ENCODE results near the gene LNP1. TPM values are rescaled to one million over a fixed set of nuclear protein-coding genes. Genes with fewer than 3 reads are reported as not detected.
"Not testable (repeated sequence)": the region's sequence is repeated elsewhere in the genome, so short reads cannot be mapped to it uniquely, and the experiment has no call there.

The LNP1 gene
- total and polyA plus RNA-seq, 2 of the 8 experiments (the other 6 are each of a cell fraction or from before 2014, with no cell fraction given), result 6.6 to 8.7 TPM

- FAIRE-seq, result no peak
- CTCF ChIA-PET (ENCODE audit: partially characterized antibody), result no interaction called here
Measured at GRCh38 chr3:100443690-100444089, 42.4 kb downstream of the LNP1 start.

GRCh38 chr3:100447067-100447466, 45.7 kb downstream of the LNP1 start:
- H3K56ac ChIP-seq (replicated peaks; ENCODE audit: insufficient read length, low read depth, low read length); POLR2A ChIA-PET (ENCODE audit: partially characterized antibody); H2BK15ac ChIP-seq (ENCODE audit: low read length); H4K8ac ChIP-seq (ENCODE audit: extremely low read depth, insufficient read depth, low read length); H2BK5ac ChIP-seq (ENCODE audit: low read depth, low read length); H2BK20ac ChIP-seq (ENCODE audit: low read length); H2AFZ ChIP-seq (ENCODE audit: low read length); H4K20me1 ChIP-seq (replicated peaks in 1 of 2; ENCODE audit: control insufficient read depth in 1 of 2, insufficient read depth in 2 of 2, low read length in 2 of 2); H2BK12ac ChIP-seq (ENCODE audit: low read depth, low read length); H2BK120ac ChIP-seq (replicated peaks; ENCODE audit: low read depth, low read length); H3K79me2 ChIP-seq (ENCODE audit: control insufficient read depth in 1 of 2, insufficient read depth in 2 of 2, low read length in 2 of 2); H3K9ac ChIP-seq (replicated peaks in 1 of 4; ENCODE audit: extremely low read depth in 1 of 4, low read depth in 3 of 4, low read length in 3 of 4); H3K23ac ChIP-seq (ENCODE audit: insufficient read length); H3K4me2 ChIP-seq (ENCODE audit: insufficient read depth in 1 of 2, low read depth in 2 of 2, low read length in 2 of 2); FAIRE-seq; H4K5ac ChIP-seq (ENCODE audit: insufficient read length, low read depth, low read length); DNase-seq (ENCODE audit: low read depth in 1 of 2, low spot score in 2 of 2); H4K91ac ChIP-seq (replicated peaks; ENCODE audit: insufficient read length, low read length); H3K36me3 ChIP-seq (ENCODE audit: control insufficient read depth in 2 of 4, insufficient read depth in 4 of 4, low read length in 3 of 4); H3K23me2 ChIP-seq (ENCODE audit: low read depth, low read length); H3K18ac ChIP-seq (ENCODE audit: extremely low read depth, low read length); H3K27ac ChIP-seq (ENCODE audit: low read depth, low read length); H3K4me1 ChIP-seq (replicated peaks in 1 of 4; ENCODE audit: control insufficient read depth in 3 of 4, insufficient read depth in 4 of 4, low read length in 3 of 4); H3K27me3 ChIP-seq (replicated peaks in 1 of 4; ENCODE audit: control insufficient read depth in 3 of 4, extremely low read depth in 1 of 4, insufficient read depth in 3 of 4, low read length in 3 of 4); H3K14ac ChIP-seq (ENCODE audit: insufficient read length); H3K4ac ChIP-seq (replicated peaks; ENCODE audit: insufficient read length, low read depth, low read length); H2AK5ac ChIP-seq (ENCODE audit: low read depth, low read length); H3K79me1 ChIP-seq (ENCODE audit: low read depth, low read length); H3K4me3 ChIP-seq (ENCODE audit: extremely low read depth in 1 of 4, insufficient read depth in 2 of 4, low read depth in 3 of 4, low read length in 4 of 4): not testable (repeated sequence)
- H3K9me3 ChIP-seq (ENCODE audit: insufficient read depth in 2 of 2, low read depth in 1 of 2, low read length in 1 of 2), result peaks cover 4 to 24% of the 10 kb centered on the region in 2 experiments
- WGBS, 2 experiments (ENCODE audit: extremely low coverage in 1 of 2, insufficient coverage in 1 of 2, insufficient read length in 1 of 2, insufficient replicate concordance in 2 of 2, low coverage in 1 of 2, low lambda C conversion rate in 2 of 2, missing lambda C conversion rate in 1 of 2), result 91% methylated on average over 3 of the region's 3 CpGs; no CpG with 5 or more reads in 1 of the 2 experiments
- CTCF ChIA-PET (ENCODE audit: partially characterized antibody), result interaction anchor here (2.8 kb wide), 1 partner anchor 16 kb away, joined by 10 read pairs; no protein-coding TSS in a partner anchor

More at GRCh38 chr3:100443690-100444089, 42.4 kb downstream of the LNP1 start:
- Histone ChIP-seq H3K4ac (replicated peaks; ENCODE audit: insufficient read length, low read depth, low read length) (no peak overlapping the region), H3K4me2 (ENCODE audit: insufficient read depth in 1 of 2, low read depth in 2 of 2, low read length in 2 of 2) (no peak overlapping the region), H3K14ac (ENCODE audit: insufficient read length) (no peak overlapping the region), H3K27me3 (replicated peaks in 1 of 4; ENCODE audit: control insufficient read depth in 3 of 4, extremely low read depth in 1 of 4, insufficient read depth in 3 of 4, low read length in 3 of 4) (no peaks in the 10 kb centered on the region), H4K5ac (ENCODE audit: insufficient read length, low read depth, low read length) (no peak overlapping the region), H3K23me2 (ENCODE audit: low read depth, low read length) (no peaks in the 10 kb centered on the region), H3K23ac (ENCODE audit: insufficient read length) (no peak overlapping the region), H2BK20ac (ENCODE audit: low read length) (no peak overlapping the region), H4K20me1 (replicated peaks in 1 of 2; ENCODE audit: control insufficient read depth in 1 of 2, insufficient read depth in 2 of 2, low read length in 2 of 2) (no peaks in the 10 kb centered on the region), H2BK5ac (ENCODE audit: low read depth, low read length) (no peak overlapping the region), H3K79me1 (ENCODE audit: low read depth, low read length) (no peaks in the 10 kb centered on the region; the same call in 1 of the 2 replicates), H3K56ac (replicated peaks; ENCODE audit: insufficient read length, low read depth, low read length) (no peak overlapping the region), H2BK12ac (ENCODE audit: low read depth, low read length) (no peak overlapping the region), H3K4me3 (ENCODE audit: extremely low read depth in 1 of 4, insufficient read depth in 2 of 4, low read depth in 3 of 4, low read length in 4 of 4) (no peak overlapping the region), H3K18ac (ENCODE audit: extremely low read depth, low read length) (no peak overlapping the region), H3K4me1 (replicated peaks in 1 of 4; ENCODE audit: control insufficient read depth in 3 of 4, insufficient read depth in 4 of 4, low read length in 3 of 4) (no peaks in the 10 kb centered on the region), H2BK120ac (replicated peaks; ENCODE audit: low read depth, low read length) (no peak overlapping the region), H3K27ac (ENCODE audit: low read depth, low read length) (no peak overlapping the region), H3K9me3 (ENCODE audit: insufficient read depth in 2 of 2, low read depth in 1 of 2, low read length in 1 of 2) (peaks cover 4 to 24% of the 10 kb centered on the region in 2 experiments), H2BK15ac (ENCODE audit: low read length) (no peak overlapping the region), H4K8ac (ENCODE audit: extremely low read depth, insufficient read depth, low read length) (no peak overlapping the region), H3K9ac (replicated peaks in 1 of 4; ENCODE audit: extremely low read depth in 1 of 4, low read depth in 3 of 4, low read length in 3 of 4) (no peak overlapping the region), H2AFZ (ENCODE audit: low read length) (no peak overlapping the region), H2AK5ac (ENCODE audit: low read depth, low read length) (no peak overlapping the region), H3K79me2 (ENCODE audit: control insufficient read depth in 1 of 2, insufficient read depth in 2 of 2, low read length in 2 of 2) (no peaks in the 10 kb centered on the region), H4K91ac (replicated peaks; ENCODE audit: insufficient read length, low read length) (no peak overlapping the region), H3K36me3 (ENCODE audit: control insufficient read depth in 2 of 4, insufficient read depth in 4 of 4, low read length in 3 of 4) (peaks cover 0 to 3% (median 1%) of the 10 kb centered on the region in 4 experiments; a peak in 3 of 8 replicates)
- POLR2A ChIA-PET (ENCODE audit: partially characterized antibody), result no interaction called here
- no peak for DNase-seq (ENCODE audit: low read depth in 1 of 2, low spot score in 2 of 2)
- TF ChIP-seq SP1 (IDR thresholded peaks at IDR 0.05; ENCODE audit: low read depth, low read length) (no peak), POU5F1 (IDR thresholded peaks at IDR 0.05; ENCODE audit: low read depth, low read length) (no peak), RXRA (IDR thresholded peaks at IDR 0.05; ENCODE audit: insufficient read depth, low read depth, low read length) (no peak), TAF7 (optimal IDR thresholded peaks at IDR 0.05; ENCODE audit: borderline replicate concordance, low read depth, low read length) (no peak), FOSL1 (IDR thresholded peaks at IDR 0.05; ENCODE audit: insufficient read depth, low read depth, low read length) (no peak)
